Neural cell (in vitro differentiated cells): Measurements from ENCODE around the gene CADM3. TPM values are rescaled to one million over a fixed set of nuclear protein-coding genes. Genes with fewer than 3 reads are reported as not detected.

Source experiments
- H2AFZ ChIP-seq: fragments of 200-600, 300-800 bp; sonication (generic), shearing (Covaris generic); 2 replicates; pipeline ENCODE4 v1.6.0; 2014; ENCODE audit warnings: low read depth, mild to moderate bottlenecking, antibody characterized with exemption, low read length, moderate library complexity
- H3F3A ChIP-seq: fragments of 200-600 bp; shearing (Covaris generic); 2 replicates; pipeline ENCODE4 v1.6.1; 2016; ENCODE audit warnings: mild to moderate bottlenecking, moderate library complexity, mixed read lengths, antibody characterized with exemption, low read length; ENCODE audit not compliant: insufficient read depth, poor library complexity, severe bottlenecking
- H3K27ac ChIP-seq: fragments of 200-600, 300-800 bp; sonication (generic), shearing (Covaris generic); 2 replicates; pipeline ENCODE4 v1.5.1; 2014; ENCODE audit warnings: mild to moderate bottlenecking, low read length, moderate library complexity
- H3K27me3 ChIP-seq: fragments of 300-800, 200-600 bp; sonication (generic), shearing (Covaris generic); 2 replicates; pipeline ENCODE4 v1.6.0; 2014; ENCODE audit warnings: mild to moderate bottlenecking, low read depth, low read length, moderate library complexity; ENCODE audit not compliant: insufficient read depth
- H3K36me3 ChIP-seq: fragments of 300-800, 200-600 bp; sonication (generic), shearing (Covaris generic); 2 replicates; pipeline ENCODE4 v1.5.1; 2014; ENCODE audit warnings: mild to moderate bottlenecking, antibody characterized with exemption, low read length, moderate library complexity; ENCODE audit not compliant: insufficient read depth
- H3K4me2 ChIP-seq: fragments of 300-800, 200-600 bp; sonication (generic), shearing (Covaris generic); 2 replicates; pipeline ENCODE4 v1.6.0; 2014; ENCODE audit warnings: mild to moderate bottlenecking, low read length
- H3K4me3 ChIP-seq: fragments of 300-800, 200-600 bp; sonication (generic), shearing (Covaris generic); 2 replicates; pipeline ENCODE4 v1.5.1; 2014; ENCODE audit warnings: mild to moderate bottlenecking, low read length, moderate library complexity
- H3K79me2 ChIP-seq: fragments of 200-600 bp; shearing (Covaris generic); replicated peaks from 2 replicates; pipeline ENCODE4 v1.6.0; 2014; ENCODE audit warnings: mild to moderate bottlenecking, low read length, moderate library complexity; ENCODE audit not compliant: insufficient read depth
- H3K9ac ChIP-seq: fragments of 300-800, 200-600 bp; sonication (generic), shearing (Covaris generic); 2 replicates; pipeline ENCODE4 v1.6.1; 2016; ENCODE audit warnings: mild to moderate bottlenecking, low read length, mixed read lengths
- H3K9me2 ChIP-seq: fragments of 200-600 bp; shearing (Covaris generic); 2 replicates; pipeline ENCODE4 v1.6.1; 2016; ENCODE audit warnings: mild to moderate bottlenecking, low read length, mixed read lengths; ENCODE audit not compliant: insufficient read depth
- H3K9me3 ChIP-seq: fragments of 200-600, 300-800 bp; sonication (generic), shearing (Covaris generic); 2 replicates; pipeline ENCODE4 v1.6.1; 2016; ENCODE audit warnings: mild to moderate bottlenecking, mixed run types, low read length, moderate library complexity, mixed read lengths
- H4K20me1 ChIP-seq: fragments of 200-600 bp; shearing (Covaris generic); 2 replicates; pipeline ENCODE4 v1.6.1; 2016; ENCODE audit warnings: mild to moderate bottlenecking, mixed run types; ENCODE audit not compliant: insufficient read depth
- EP300 ChIP-seq: fragments of 450-650 bp; conservative IDR thresholded peaks from 2 replicates; pipeline ENCODE4 v1.6.1; 2014; ENCODE audit warnings: antibody characterized with exemption, mild to moderate bottlenecking, moderate library complexity; ENCODE audit not compliant: poor library complexity, severe bottlenecking
- EZH2 ChIP-seq: fragments of 200-600, 300-800 bp; shearing (Covaris generic), sonication (generic); IDR thresholded peaks from 2 replicates; pipeline ENCODE4 v1.6.1; 2014; ENCODE audit warnings: antibody characterized with exemption, low read length, borderline replicate concordance, mild to moderate bottlenecking; ENCODE audit not compliant: insufficient read depth, poor library complexity, severe bottlenecking
- MXI1 ChIP-seq: fragments of 450-650 bp; conservative IDR thresholded peaks from 2 replicates; pipeline ENCODE4 v1.6.1; 2014; ENCODE audit warnings: antibody characterized with exemption, mild to moderate bottlenecking; ENCODE audit not compliant: poor library complexity, severe bottlenecking
- POLR2AphosphoS5 ChIP-seq: IDR thresholded peaks from 2 replicates; pipeline ENCODE4 v1.6.1; 2012
- RAD21 ChIP-seq: fragments of 450-650 bp; conservative IDR thresholded peaks from 2 replicates; pipeline ENCODE4 v1.6.1; 2014; ENCODE audit warnings: antibody characterized with exemption, mild to moderate bottlenecking, moderate library complexity
- SMC3 ChIP-seq: fragments of 450-650 bp; conservative IDR thresholded peaks from 2 replicates; pipeline ENCODE4 v1.6.1; 2014; ENCODE audit warnings: antibody characterized with exemption, mild to moderate bottlenecking, moderate library complexity; ENCODE audit not compliant: poor library complexity
- TAF1 ChIP-seq: IDR thresholded peaks from 2 replicates; pipeline ENCODE4 v1.6.1; 2012; ENCODE audit warnings: low read depth
- polyA plus RNA-seq: library from polyadenylated mRNA; depleted of rRNA; stranded (reverse); fragments of >200 nt; gene quantifications from 2 replicates; pipeline ENCODE4 v1.2.3, GENCODE V29; 2014
- TF ChIP-seq, protein P1 (sequence below): IDR thresholded peaks from 2 replicates; pipeline ENCODE4 v1.6.1; 2012; ENCODE audit warnings: borderline replicate concordance
- TF ChIP-seq, protein P2 (sequence below): fragments of 450-650 bp; IDR thresholded peaks from 2 replicates; pipeline ENCODE4 v1.5.1; 2014; ENCODE audit warnings: antibody characterized with exemption, mild to moderate bottlenecking, moderate library complexity; ENCODE audit not compliant: poor library complexity, severe bottlenecking

The CADM3 gene
- polyA plus RNA-seq, 1 donor from 2014 or later, result 81.7 TPM

DNA sequence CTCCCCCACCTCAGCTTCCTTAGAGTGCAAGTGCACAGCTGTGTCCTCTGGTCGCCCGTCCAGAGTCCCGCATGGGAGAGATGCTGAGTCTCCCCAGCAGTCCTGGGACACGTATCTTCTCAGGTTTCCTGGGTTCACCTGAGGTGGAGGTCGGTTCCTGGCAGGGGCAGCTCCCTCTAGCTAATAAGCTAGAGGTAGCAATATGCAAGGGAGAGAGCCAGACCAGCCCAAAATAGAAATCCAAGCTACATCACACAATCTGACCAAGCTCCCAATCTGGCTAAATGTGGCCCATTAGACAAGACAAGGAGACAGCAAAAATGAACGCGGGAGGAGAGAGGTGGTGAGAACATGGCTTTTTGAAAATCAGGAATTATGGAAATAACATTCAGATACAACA, 30.9 kb upstream of the CADM3 start:
- TF ChIP-seq POLR2AphosphoS5 (no peak), MXI1 (no peak), RAD21 (no peak), SMC3 (no peak), EZH2 (no peak), EP300 (no peak), TAF1 (no peak)
- TF ChIP-seq, protein P1, sequence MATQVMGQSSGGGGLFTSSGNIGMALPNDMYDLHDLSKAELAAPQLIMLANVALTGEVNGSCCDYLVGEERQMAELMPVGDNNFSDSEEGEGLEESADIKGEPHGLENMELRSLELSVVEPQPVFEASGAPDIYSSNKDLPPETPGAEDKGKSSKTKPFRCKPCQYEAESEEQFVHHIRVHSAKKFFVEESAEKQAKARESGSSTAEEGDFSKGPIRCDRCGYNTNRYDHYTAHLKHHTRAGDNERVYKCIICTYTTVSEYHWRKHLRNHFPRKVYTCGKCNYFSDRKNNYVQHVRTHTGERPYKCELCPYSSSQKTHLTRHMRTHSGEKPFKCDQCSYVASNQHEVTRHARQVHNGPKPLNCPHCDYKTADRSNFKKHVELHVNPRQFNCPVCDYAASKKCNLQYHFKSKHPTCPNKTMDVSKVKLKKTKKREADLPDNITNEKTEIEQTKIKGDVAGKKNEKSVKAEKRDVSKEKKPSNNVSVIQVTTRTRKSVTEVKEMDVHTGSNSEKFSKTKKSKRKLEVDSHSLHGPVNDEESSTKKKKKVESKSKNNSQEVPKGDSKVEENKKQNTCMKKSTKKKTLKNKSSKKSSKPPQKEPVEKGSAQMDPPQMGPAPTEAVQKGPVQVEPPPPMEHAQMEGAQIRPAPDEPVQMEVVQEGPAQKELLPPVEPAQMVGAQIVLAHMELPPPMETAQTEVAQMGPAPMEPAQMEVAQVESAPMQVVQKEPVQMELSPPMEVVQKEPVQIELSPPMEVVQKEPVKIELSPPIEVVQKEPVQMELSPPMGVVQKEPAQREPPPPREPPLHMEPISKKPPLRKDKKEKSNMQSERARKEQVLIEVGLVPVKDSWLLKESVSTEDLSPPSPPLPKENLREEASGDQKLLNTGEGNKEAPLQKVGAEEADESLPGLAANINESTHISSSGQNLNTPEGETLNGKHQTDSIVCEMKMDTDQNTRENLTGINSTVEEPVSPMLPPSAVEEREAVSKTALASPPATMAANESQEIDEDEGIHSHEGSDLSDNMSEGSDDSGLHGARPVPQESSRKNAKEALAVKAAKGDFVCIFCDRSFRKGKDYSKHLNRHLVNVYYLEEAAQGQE, result no peak
- TF ChIP-seq, protein P2, sequence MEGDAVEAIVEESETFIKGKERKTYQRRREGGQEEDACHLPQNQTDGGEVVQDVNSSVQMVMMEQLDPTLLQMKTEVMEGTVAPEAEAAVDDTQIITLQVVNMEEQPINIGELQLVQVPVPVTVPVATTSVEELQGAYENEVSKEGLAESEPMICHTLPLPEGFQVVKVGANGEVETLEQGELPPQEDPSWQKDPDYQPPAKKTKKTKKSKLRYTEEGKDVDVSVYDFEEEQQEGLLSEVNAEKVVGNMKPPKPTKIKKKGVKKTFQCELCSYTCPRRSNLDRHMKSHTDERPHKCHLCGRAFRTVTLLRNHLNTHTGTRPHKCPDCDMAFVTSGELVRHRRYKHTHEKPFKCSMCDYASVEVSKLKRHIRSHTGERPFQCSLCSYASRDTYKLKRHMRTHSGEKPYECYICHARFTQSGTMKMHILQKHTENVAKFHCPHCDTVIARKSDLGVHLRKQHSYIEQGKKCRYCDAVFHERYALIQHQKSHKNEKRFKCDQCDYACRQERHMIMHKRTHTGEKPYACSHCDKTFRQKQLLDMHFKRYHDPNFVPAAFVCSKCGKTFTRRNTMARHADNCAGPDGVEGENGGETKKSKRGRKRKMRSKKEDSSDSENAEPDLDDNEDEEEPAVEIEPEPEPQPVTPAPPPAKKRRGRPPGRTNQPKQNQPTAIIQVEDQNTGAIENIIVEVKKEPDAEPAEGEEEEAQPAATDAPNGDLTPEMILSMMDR, result no peak
- Histone ChIP-seq H4K20me1 (no peaks in the 10 kb centered on the region), H3K4me2 (peak overlapping the region; percentile 41), H3K27me3 (no peaks in the 10 kb centered on the region), H2AFZ (no peak overlapping the region), H3F3A (peaks cover 4% of the 10 kb centered on the region), H3K9me3 (no peaks in the 10 kb centered on the region), H3K9ac (peak overlapping the region; percentile 93), H3K9me2 (no peaks in the 10 kb centered on the region), H3K79me2 (no peaks in the 10 kb centered on the region), H3K27ac (no peak overlapping the region), H3K4me3 (peak overlapping the region; percentile 71), H3K36me3 (no peaks in the 10 kb centered on the region)

GRCh38 chr1:159141584-159142390, 29.6 kb upstream of the CADM3 start:
- peak; percentile 84 for TF ChIP-seq POLR2AphosphoS5
- peak; percentile 48 for TF ChIP-seq MXI1
- TF ChIP-seq, protein P2, result peak; percentile 5
- peak; percentile 79 for TF ChIP-seq EP300
- TF ChIP-seq, protein P1, result peak; percentile 97
- no peak for TF ChIP-seq EZH2
- TF ChIP-seq RAD21, result no peak
- TF ChIP-seq TAF1, result peak; percentile 93
- TF ChIP-seq SMC3, result no peak
- no peaks in the 10 kb centered on the region for H3K36me3 ChIP-seq
- peak overlapping the region; percentile 74 for H2AFZ ChIP-seq
- H3K4me3 ChIP-seq, result peak overlapping the region; percentile 71
- peaks cover 4% of the 10 kb centered on the region for H3F3A ChIP-seq
- H3K9me2 ChIP-seq, result no peaks in the 10 kb centered on the region
- no peaks in the 10 kb centered on the region for H3K79me2 ChIP-seq
- H4K20me1 ChIP-seq, result no peaks in the 10 kb centered on the region
- no peaks in the 10 kb centered on the region for H3K9me3 ChIP-seq
- peak overlapping the region; percentile 79 for H3K4me2 ChIP-seq
- no peaks in the 10 kb centered on the region for H3K27me3 ChIP-seq
- H3K9ac ChIP-seq, result peak overlapping the region; percentile 93
- peak overlapping the region; percentile 99 for H3K27ac ChIP-seq
